Urothelium cell line (cell line): Measurements from ENCODE around the gene HOXD10.

Experiments
- DNase-seq: peaks from one replicate; pipeline ENCODE4 v3.0.0; 2011; ENCODE audit warnings: low spot score, mixed read lengths
- FAIRE-seq: peaks from 2 replicates; lab custom pipeline; 2011; peaks lifted over from hg19 to GRCh38; lab: Jason Lieb, UNC

HOXD10 gene

GRCh38 chr2:176148751-176149421 lies 32.3 kb downstream of the HOXD10 start:
- no peak for FAIRE-seq
- no peak for DNase-seq

- no peak for FAIRE-seq
- no peak for DNase-seq
Observed at GRCh38 chr2:176149481-176149938, 32.9 kb downstream of the HOXD10 start.

DNA sequence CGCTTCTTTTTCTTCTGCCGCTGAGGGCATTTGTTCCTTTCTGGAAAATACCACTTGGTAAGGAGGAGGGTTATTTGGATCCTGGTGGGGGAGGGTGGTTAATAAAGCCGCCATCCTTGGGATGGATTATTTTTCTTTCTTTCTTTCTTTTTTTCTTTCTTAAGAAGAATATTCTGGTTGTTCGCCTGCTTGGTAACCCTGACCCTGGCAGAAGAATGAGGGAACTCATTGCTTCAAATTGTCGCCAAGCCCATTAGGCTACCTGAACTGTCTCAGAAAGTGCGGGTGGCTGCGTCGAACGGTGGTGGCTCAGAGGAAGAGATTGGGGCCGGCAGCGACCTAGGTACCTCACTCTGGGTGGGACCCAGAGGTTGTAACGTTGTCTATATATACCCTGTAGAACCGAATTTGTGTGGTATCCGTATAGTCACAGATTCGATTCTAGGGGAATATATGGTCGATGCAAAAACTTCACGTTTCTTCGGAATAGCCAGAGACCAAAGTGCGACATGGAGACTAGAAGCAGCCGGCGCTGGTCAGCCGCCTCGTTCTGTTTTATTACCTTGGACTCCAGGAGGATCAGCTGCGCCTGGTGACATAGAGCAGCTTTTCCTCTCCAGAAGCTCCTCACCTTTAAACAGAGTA lies 33.5 kb downstream of the HOXD10 start:
- no peak for FAIRE-seq
- DNase-seq, result no peak

GRCh38 chr2:176150584-176151441 lies 34.2 kb downstream of the HOXD10 start:
- no peak for DNase-seq
- FAIRE-seq, result no peak

GRCh38 chr2:176151442-176152287 lies 35.1 kb downstream of the HOXD10 start, which contains the start of gene HOXD4:
Gene HOXD4 (plus strand): TSS chr2:176151550. CDS start chr2:176151634, 84 bp downstream.
- FAIRE-seq, result no peak
- no peak for DNase-seq

DNA sequence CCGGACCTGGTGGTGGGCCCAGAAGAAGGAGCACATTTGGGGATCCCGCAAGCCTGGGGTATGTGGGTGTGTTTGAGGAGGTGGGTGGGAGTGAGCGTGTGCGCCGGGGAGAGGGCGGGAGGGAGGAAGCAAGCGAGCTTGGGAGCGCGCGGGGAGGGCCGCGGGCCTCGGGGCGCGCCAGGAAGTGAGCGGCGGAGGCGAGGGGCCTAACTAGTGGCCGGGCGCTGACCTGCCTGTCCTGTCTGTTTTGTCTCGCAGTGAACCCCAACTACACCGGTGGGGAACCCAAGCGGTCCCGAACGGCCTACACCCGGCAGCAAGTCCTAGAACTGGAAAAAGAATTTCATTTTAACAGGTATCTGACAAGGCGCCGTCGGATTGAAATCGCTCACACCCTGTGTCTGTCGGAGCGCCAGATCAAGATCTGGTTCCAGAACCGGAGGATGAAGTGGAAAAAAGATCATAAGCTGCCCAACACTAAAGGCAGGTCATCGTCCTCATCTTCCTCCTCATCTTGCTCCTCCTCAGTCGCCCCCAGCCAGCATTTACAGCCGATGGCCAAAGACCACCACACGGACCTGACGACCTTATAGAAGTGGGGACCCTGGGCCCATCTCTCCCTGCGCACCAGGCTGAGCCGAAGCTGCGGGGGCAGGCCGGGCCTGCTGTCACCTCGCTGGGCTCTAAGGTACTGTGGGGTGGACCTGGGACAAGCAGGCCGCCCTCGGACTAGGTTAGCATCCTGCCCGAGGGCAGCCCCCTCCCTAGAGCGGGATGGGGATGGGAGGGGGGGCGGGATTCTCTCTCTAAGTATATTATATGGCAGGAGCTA lies 36.0 kb downstream of the HOXD10 start:
- DNase-seq, result no peak
- FAIRE-seq, result no peak

DNA sequence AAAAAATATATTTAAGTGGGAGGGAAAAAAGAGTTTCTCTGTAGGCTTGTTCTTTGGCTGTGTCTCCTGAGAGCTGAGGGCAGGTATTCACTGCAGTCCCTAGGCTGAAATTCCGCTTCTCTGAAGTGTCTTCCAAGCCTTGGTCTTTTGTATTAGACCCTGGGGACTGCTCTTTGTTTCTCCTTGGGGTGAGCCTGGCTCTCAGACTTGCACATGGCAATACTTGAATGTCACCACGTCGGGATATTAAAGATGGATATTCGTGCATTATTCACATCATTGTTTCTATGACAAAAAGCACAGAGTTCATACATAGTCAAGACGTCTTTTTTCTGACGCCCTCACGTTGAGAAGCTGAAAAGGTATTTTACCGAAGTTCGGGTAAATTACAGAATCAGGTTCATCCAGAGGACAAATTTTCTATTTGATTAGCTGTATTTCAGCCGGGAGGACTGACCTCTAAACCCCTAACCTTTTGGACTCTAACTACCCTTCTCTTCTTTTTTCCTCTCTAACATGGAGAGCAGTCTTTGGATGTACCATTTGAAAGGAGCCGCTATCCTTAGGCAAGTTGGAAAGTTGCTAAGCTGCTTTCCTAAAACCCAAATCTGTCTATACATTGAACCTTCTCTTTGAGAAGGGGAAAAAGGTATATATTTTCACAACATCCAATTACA lies 38.1 kb downstream of the HOXD10 start:
- FAIRE-seq (no peak), DNase-seq (no peak)

- FAIRE-seq, result no peak
Observed at GRCh38 chr2:176155356-176156044, 38.9 kb downstream of the HOXD10 start.

GRCh38 chr2:176156301-176156806 lies 39.8 kb downstream of the HOXD10 start:
- FAIRE-seq (no peak), DNase-seq (no peak)

More at GRCh38 chr2:176155356-176156044, 38.9 kb downstream of the HOXD10 start:
- DNase-seq, result no peak

- DNase-seq (no peak), FAIRE-seq (no peak)
Observed at GRCh38 chr2:176156807-176157498, 40.4 kb downstream of the HOXD10 start, which contains the start of gene HOXD3. Gene HOXD3 (plus strand): TSS chr2:176157307. CDS start chr2:176169115, 11,808 bp downstream.

DNA sequence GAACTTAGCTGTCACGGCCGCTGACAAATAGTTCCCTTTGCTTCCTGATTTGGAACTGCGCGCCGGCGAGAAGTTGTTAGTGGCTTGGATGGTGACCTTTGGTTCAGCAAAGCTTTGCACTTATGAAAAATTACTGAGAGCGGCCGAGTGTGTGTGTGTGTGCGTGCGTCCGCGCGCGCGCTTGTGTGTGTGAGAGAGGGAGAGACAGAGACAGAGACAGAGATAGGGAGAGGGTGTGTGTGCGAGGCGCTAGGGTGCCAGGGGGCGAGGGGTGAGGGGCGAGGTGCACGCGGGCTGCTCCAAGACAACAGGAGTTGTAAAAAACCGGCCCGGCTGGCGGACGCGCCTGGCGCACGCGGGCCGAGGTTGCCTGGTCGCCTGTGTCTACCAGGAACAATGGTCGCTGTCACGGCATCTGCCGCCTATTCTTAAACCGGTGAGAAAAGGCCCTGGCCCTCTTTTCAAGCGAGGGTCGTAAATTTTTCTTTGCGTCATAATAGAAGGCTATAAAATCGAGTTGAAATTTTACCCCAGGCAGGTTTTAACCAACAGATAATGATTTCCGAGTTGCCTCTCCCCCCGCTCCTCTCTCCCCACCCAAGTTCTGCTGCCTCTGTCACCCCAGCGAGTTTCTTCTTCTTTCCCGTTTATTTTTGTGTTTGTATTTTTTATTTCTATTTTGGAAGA lies 41.1 kb downstream of the HOXD10 start:
- FAIRE-seq (no peak), DNase-seq (no peak)

DNA sequence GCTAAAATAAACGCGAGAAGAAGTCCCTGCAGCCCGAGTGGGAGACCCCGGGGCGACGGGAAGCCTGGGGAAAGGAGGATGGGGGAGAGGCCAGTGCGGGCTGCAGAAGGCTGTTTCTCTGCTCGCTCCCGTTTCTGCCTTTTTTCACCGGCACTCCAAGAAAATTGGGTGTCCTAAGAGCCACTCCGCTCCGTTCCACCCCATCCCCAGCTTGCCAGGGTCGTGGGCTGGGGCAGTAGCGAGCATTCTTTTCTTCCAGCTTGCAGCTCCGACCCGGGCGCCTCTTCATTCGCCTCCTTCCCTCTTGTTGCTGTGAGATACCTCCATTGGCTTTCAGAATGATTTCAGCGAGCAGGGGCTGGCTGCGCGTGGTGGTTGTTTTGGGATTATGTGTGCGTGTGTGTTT lies 41.6 kb downstream of the HOXD10 start:
- no peak for DNase-seq
- no peak for FAIRE-seq

DNA sequence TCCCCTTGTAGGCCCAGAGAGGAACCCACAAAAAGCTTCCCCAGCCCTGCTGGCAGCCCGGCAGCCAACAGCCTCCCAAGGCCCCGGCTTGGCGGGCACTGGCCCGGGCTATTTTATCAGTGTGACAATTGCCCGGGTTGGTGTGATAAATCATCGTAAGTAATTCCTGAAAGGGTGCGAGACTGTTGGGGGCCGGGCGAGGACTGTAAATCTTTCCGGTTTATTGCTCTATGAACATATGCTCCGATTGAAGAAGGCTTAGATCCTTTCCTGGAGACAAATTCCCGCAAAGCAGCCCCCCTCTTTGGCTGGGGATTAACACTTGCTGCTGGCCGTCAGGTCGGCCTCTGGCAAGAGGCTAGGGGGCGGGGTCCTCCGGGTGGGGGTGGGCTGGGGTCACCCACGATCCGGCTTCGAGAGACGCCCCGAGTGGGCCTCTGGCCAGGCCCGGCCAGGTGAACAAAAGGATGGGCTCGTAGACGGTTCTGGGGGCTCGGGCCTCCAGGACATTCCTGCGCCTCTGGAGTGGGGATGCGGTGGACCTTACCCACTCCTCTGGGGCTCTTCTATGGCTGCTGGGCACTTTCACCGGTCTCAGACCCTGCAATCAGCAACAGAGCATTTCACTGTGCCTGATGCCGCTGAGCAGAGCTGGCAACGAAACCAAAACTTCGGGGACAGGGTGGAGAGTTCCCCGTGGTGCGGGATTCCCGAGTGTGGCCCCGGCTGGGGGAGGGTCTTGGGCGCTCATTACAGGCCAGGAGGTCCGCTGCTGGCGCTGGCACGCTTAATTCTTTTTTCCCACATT lies 42.5 kb downstream of the HOXD10 start:
- FAIRE-seq (no peak), DNase-seq (no peak)

GRCh38 chr2:176159663-176160250 lies 43.2 kb downstream of the HOXD10 start:
- FAIRE-seq (no peak), DNase-seq (no peak)

DNA sequence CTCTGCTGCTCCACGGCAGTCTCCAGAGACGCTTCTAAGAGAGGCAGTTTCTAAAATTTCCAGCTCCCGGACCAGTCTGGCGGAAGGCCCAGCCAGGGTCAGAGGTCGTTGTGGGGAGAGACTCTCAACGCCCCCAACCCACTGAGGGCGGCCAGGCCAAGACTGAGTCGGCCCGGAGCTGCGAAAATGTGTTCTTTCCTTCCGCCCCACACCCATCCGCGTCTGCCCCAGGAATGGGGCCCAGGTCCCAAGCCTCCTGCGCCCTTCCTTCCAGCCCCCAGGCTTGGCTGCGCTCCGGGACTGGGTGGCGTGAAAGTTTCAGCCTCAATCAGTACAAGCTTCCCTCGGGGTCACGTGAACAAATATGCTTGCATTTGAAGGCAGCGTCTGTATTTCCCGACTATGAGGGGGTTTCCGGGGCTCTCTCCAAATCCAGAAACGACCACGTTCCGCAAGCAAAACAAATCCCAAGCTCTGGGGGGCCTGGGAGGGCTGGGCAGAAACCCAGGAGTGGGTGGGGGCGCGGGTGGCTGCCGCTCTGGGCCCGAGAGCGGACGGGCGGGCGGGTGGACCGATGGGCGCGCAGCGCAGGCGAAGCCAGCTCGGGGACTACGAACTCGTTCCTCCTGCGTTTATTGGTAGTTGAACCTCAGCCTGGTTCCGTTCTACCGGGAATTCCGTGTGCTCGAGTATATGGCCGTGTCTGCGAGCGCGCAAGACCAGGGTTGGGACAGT lies 43.8 kb downstream of the HOXD10 start:
- DNase-seq, result no peak
- FAIRE-seq, result no peak
